HCT116 (cell line): ENCODE data around the gene FLCN. TPM values are rescaled to one million over a fixed set of nuclear protein-coding genes. Genes with fewer than 3 reads are reported as not detected.

Experiments used
- ATAC-seq: fragments of 200-7000 bp; cut with Tn5 transposase; 2 replicates; pipeline ENCODE4 v1.9.1; 2020; ENCODE audit warnings: mild to moderate bottlenecking, moderate library complexity
- BruUV-seq: library from RNA; stranded (reverse); fragments of 400-500 nt; replicated peaks from 2 replicates; lab custom pipeline; 2021; lab: Mats Ljungman, UMichigan
- CTCF ChIA-PET: fragments of 300-600 bp; sonication (Branson Sonifier 250); formaldehyde crosslinking; loops from one replicate; lab custom pipeline; 2021; ENCODE audit warnings: antibody characterized with exemption; lab: Charles Lee
- POLR2A ChIA-PET: fragments of 300-600, 350-600 bp; sonication (Branson Sonifier 250); formaldehyde crosslinking; loops from one replicate; lab custom pipeline; 2021; ENCODE audit warnings: antibody characterized with exemption; lab: Charles Lee
- RAD21 ChIA-PET, 2 experiments: fragments of 300-600 bp; sonication (Branson Sonifier 250); formaldehyde crosslinking; loops; one replicate each; lab custom pipeline; 2023; ENCODE audit warnings: low total read pairs in 2 of 2; ENCODE audit not compliant: uncharacterized antibody in 2 of 2, unreplicated experiment in 2 of 2, low non-redundant PET in 1 of 2; lab: Charles Lee
- DNase-seq: peaks from one replicate; pipeline ENCODE4 v3.0.0-alpha.2; 2010; ENCODE audit warnings: low read depth, low spot score
- H2AFZ ChIP-seq: fragments of 200-600 bp; shearing (Covaris generic), sonication (generic); 2 replicates; pipeline ENCODE4 v1.6.1; 2017; ENCODE audit warnings: low read depth, mixed run types, mixed read lengths, antibody characterized with exemption, low read length; ENCODE audit not compliant: poor library complexity, severe bottlenecking
- H3K27ac ChIP-seq: 2 replicates; pipeline ENCODE4 v1.5.1; 2012; ENCODE audit warnings: low read depth, low read length
- H3K27me3 ChIP-seq: fragments of 200-600 bp; sonication (generic); 2 replicates; pipeline ENCODE4 v1.6.1; 2016; ENCODE audit warnings: mixed run types, low read length, mixed read lengths; ENCODE audit not compliant: insufficient read depth
- H3K36me3 ChIP-seq, 2 experiments: fragments of 200-500 bp in 1 of 2; fragments of 200-600 bp in 1 of 2; sonication (Bioruptor generic) in 1 of 2; sonication (generic) in 1 of 2; 2 replicates each; pipeline versions ENCODE4 v1.5.1 to v1.6.1; 2014 to 2016; ENCODE audit warnings: low read length in 2 of 2, inconsistent platforms in 1 of 2, mixed read lengths in 1 of 2, mixed run types in 1 of 2; ENCODE audit not compliant: insufficient read depth in 2 of 2, control insufficient read depth in 1 of 2
- H3K4me1 ChIP-seq, 2 experiments: fragments of 200-600 bp in 1 of 2; sonication (generic) in 1 of 2; 2 replicates each; pipeline versions ENCODE4 v1.5.1 to v1.6.1; 2012 to 2017; ENCODE audit warnings: low read length in 2 of 2, inconsistent platforms in 1 of 2, mild to moderate bottlenecking in 1 of 2, mixed read lengths in 1 of 2, mixed run types in 1 of 2, moderate library complexity in 1 of 2; ENCODE audit not compliant: insufficient read depth in 2 of 2, control insufficient read depth in 1 of 2
- H3K4me2 ChIP-seq: fragments of 200-600 bp; sonication (generic); 2 replicates; pipeline ENCODE4 v1.6.1; 2017; ENCODE audit warnings: mixed run types, low read length, mixed read lengths
- H3K4me3 ChIP-seq, 2 experiments: fragments of 200-600 bp in 1 of 2; sonication (generic) in 1 of 2; replicated peaks in 1 of 2; 2 replicates each; pipeline ENCODE4 v1.5.1; 2011 to 2016; ENCODE audit warnings: low read length in 2 of 2, control low read depth in 1 of 2, low read depth in 1 of 2, mild to moderate bottlenecking in 1 of 2, mixed read lengths in 1 of 2, mixed run types in 1 of 2
- H3K79me2 ChIP-seq: fragments of 200-600 bp; sonication (generic); 2 replicates; pipeline ENCODE4 v1.6.1; 2017; ENCODE audit warnings: mild to moderate bottlenecking, mixed run types, low read length, moderate library complexity, mixed read lengths; ENCODE audit not compliant: insufficient read depth
- H3K9ac ChIP-seq: fragments of 200-600 bp; sonication (generic); 2 replicates; pipeline ENCODE4 v1.6.1; 2016; ENCODE audit warnings: low read length, mixed read lengths
- H3K9me2 ChIP-seq: fragments of 200-600 bp; sonication (generic), shearing (Covaris generic); 2 replicates; pipeline ENCODE4 v1.6.1; 2017; ENCODE audit warnings: mixed run types, mild to moderate bottlenecking, moderate library complexity; ENCODE audit not compliant: insufficient read depth
- H3K9me3 ChIP-seq, 2 experiments: fragments of 200-500 bp in 1 of 2; fragments of 200-600 bp in 1 of 2; sonication (Bioruptor generic) in 1 of 2; sonication (generic) in 1 of 2; 2 replicates each; pipeline ENCODE4 v1.6.1; 2014 to 2017; ENCODE audit warnings: low read length in 2 of 2, mixed read lengths in 2 of 2, inconsistent platforms in 1 of 2, low read depth in 1 of 2, mild to moderate bottlenecking in 1 of 2, mixed run types in 1 of 2, moderate library complexity in 1 of 2; ENCODE audit not compliant: control insufficient read depth in 1 of 2, insufficient read depth in 1 of 2
- H4K20me1 ChIP-seq: fragments of 200-600 bp; sonication (generic), shearing (Covaris generic); 2 replicates; pipeline ENCODE4 v1.6.1; 2017; ENCODE audit warnings: mixed run types, mild to moderate bottlenecking, moderate library complexity; ENCODE audit not compliant: insufficient read depth
- EZH2 ChIP-seq: fragments of 200-600 bp; sonication (generic); IDR thresholded peaks from 2 replicates; pipeline ENCODE4 v1.6.1; 2017; ENCODE audit warnings: antibody characterized with exemption, mixed run types
- EZH2phosphoT487 ChIP-seq: fragments of 200-600 bp; IDR thresholded peaks from 2 replicates; pipeline ENCODE4 v1.6.1; 2018; ENCODE audit warnings: antibody characterized with exemption, borderline replicate concordance
- FOSL1 ChIP-seq: IDR thresholded peaks from 2 replicates; pipeline ENCODE4 v1.6.1; 2012; ENCODE audit warnings: low read depth
- JUND ChIP-seq: IDR thresholded peaks from 2 replicates; pipeline ENCODE4 v1.6.1; 2012
- POLR2A ChIP-seq: IDR thresholded peaks from 2 replicates; pipeline ENCODE4 v1.7.0; 2011; ENCODE audit warnings: borderline replicate concordance; ENCODE audit not compliant: insufficient read depth, insufficient read length; ENCODE audit errors: extremely low read depth
- POLR2AphosphoS5 ChIP-seq: IDR thresholded peaks from 2 replicates; pipeline ENCODE4 v1.6.1; 2011; ENCODE audit warnings: mild to moderate bottlenecking, low read depth, low read length, moderate library complexity
- RAD21 ChIP-seq: IDR thresholded peaks from 2 replicates; pipeline ENCODE4 v1.6.1; 2012; ENCODE audit warnings: low read depth, mild to moderate bottlenecking
- SIN3A ChIP-seq: IDR thresholded peaks from 2 replicates; pipeline ENCODE4 v1.6.1; 2012; ENCODE audit warnings: low read depth
- SRF ChIP-seq: IDR thresholded peaks from 2 replicates; pipeline ENCODE4 v1.6.1; 2012; ENCODE audit warnings: low read depth
- TCF7L2 ChIP-seq: IDR thresholded peaks from 2 replicates; pipeline ENCODE4 v1.7.0; 2011; ENCODE audit warnings: borderline replicate concordance, inconsistent platforms; ENCODE audit not compliant: insufficient read depth, insufficient read length; ENCODE audit errors: extremely low read depth
- YY1 ChIP-seq: IDR thresholded peaks from 2 replicates; pipeline ENCODE4 v1.6.1; 2011; ENCODE audit warnings: low read length, low read depth, moderate library complexity, mild to moderate bottlenecking; ENCODE audit not compliant: insufficient replicate concordance; ENCODE audit errors: extremely low read depth
- ZNF274 ChIP-seq: fragments of 200-500 bp; sonication (Bioruptor generic); IDR thresholded peaks from 2 replicates; pipeline ENCODE4 v1.6.1; 2014; ENCODE audit warnings: mild to moderate bottlenecking, low read depth, low read length, inconsistent platforms
- intact Hi-C: fragments of 100-400 bp; cut with micrococcal nuclease; formaldehyde crosslinking; loops from 2 replicates; pipeline ENCODE4 v1.10.0; 2022
- total RNA-seq: library from RNA; stranded (reverse); gene quantifications from one replicate; pipeline ENCODE4 v1.2.1, GENCODE V29; 2021; ENCODE audit not compliant: unreplicated experiment
- TF ChIP-seq, protein P1 (sequence below): IDR thresholded peaks from 2 replicates; pipeline ENCODE4 v1.6.1; 2011; ENCODE audit warnings: mild to moderate bottlenecking, low read length, moderate library complexity; ENCODE audit not compliant: insufficient replicate concordance; ENCODE audit errors: extremely low read depth
- TF ChIP-seq, protein P2 (sequence below): IDR thresholded peaks from 2 replicates; pipeline ENCODE4 v1.6.1; 2012; ENCODE audit warnings: low read depth
- TF ChIP-seq, protein P3 (sequence below), 3 experiments: fragments of 200-600 bp in 1 of 3; sonication (generic) in 1 of 3; IDR thresholded peaks in 2 of 3; conservative IDR thresholded peaks in 1 of 3; 2 replicates each; pipeline ENCODE4 v1.5.1; 2012 to 2017; ENCODE audit warnings: low read depth in 2 of 3, low read length in 2 of 3, antibody characterized with exemption in 1 of 3, borderline replicate concordance in 1 of 3, control low read depth in 1 of 3, mild to moderate bottlenecking in 1 of 3, mixed read lengths in 1 of 3, mixed run types in 1 of 3, moderate library complexity in 1 of 3; ENCODE audit not compliant: insufficient read depth in 1 of 3
- TF ChIP-seq, protein P4 (sequence below): IDR thresholded peaks from 2 replicates; pipeline ENCODE4 v1.6.1; 2012

FLCN gene
- total RNA-seq, 1 experiment from 2014 or later = 23.7 TPM

DNA sequence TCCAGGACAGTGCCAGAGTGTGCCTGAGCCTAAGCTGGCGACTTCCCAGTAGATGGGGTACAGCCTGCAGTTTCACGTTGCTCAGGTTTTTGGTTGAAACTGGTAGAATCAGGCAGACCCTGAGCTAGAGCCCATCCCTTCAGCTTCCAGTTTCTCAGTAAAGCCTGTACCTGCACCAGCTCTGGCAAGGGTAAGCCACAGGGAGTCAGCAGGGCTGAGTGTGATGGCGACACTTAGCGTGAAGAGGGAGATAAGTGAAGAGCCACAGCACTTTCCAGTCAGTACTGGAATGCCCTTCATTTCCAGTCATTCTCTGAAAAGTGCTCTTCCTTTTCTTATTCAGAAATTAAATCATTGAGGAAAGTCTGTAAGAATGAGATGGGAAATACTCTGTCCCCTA is 53.2 kb downstream of the FLCN start:
- peaks cover 4 to 6% of the 10 kb centered on the region in 2 experiments; a peak in 2 of 4 replicates for H3K4me1 ChIP-seq
- H3K27ac ChIP-seq = no peak overlapping the region
- no peaks in the 10 kb centered on the region for H3K79me2 ChIP-seq
- no peak overlapping the region for H2AFZ ChIP-seq
- CTCF ChIA-PET = no interaction called here
- H3K4me2 ChIP-seq = no peak overlapping the region
- TF ChIP-seq, protein P1, sequence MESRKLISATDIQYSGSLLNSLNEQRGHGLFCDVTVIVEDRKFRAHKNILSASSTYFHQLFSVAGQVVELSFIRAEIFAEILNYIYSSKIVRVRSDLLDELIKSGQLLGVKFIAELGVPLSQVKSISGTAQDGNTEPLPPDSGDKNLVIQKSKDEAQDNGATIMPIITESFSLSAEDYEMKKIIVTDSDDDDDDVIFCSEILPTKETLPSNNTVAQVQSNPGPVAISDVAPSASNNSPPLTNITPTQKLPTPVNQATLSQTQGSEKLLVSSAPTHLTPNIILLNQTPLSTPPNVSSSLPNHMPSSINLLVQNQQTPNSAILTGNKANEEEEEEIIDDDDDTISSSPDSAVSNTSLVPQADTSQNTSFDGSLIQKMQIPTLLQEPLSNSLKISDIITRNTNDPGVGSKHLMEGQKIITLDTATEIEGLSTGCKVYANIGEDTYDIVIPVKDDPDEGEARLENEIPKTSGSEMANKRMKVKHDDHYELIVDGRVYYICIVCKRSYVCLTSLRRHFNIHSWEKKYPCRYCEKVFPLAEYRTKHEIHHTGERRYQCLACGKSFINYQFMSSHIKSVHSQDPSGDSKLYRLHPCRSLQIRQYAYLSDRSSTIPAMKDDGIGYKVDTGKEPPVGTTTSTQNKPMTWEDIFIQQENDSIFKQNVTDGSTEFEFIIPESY = no peak
- TF ChIP-seq EZH2 (no peak), YY1 (no peak), ZNF274 (no peak), EZH2phosphoT487 (no peak), TCF7L2 (no peak), POLR2AphosphoS5 (no peak), FOSL1 (no peak), POLR2A (no peak), SIN3A (no peak), JUND (no peak), SRF (no peak), RAD21 (no peak)
- TF ChIP-seq, protein P2, sequence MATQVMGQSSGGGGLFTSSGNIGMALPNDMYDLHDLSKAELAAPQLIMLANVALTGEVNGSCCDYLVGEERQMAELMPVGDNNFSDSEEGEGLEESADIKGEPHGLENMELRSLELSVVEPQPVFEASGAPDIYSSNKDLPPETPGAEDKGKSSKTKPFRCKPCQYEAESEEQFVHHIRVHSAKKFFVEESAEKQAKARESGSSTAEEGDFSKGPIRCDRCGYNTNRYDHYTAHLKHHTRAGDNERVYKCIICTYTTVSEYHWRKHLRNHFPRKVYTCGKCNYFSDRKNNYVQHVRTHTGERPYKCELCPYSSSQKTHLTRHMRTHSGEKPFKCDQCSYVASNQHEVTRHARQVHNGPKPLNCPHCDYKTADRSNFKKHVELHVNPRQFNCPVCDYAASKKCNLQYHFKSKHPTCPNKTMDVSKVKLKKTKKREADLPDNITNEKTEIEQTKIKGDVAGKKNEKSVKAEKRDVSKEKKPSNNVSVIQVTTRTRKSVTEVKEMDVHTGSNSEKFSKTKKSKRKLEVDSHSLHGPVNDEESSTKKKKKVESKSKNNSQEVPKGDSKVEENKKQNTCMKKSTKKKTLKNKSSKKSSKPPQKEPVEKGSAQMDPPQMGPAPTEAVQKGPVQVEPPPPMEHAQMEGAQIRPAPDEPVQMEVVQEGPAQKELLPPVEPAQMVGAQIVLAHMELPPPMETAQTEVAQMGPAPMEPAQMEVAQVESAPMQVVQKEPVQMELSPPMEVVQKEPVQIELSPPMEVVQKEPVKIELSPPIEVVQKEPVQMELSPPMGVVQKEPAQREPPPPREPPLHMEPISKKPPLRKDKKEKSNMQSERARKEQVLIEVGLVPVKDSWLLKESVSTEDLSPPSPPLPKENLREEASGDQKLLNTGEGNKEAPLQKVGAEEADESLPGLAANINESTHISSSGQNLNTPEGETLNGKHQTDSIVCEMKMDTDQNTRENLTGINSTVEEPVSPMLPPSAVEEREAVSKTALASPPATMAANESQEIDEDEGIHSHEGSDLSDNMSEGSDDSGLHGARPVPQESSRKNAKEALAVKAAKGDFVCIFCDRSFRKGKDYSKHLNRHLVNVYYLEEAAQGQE = no peak
- TF ChIP-seq, protein P3, sequence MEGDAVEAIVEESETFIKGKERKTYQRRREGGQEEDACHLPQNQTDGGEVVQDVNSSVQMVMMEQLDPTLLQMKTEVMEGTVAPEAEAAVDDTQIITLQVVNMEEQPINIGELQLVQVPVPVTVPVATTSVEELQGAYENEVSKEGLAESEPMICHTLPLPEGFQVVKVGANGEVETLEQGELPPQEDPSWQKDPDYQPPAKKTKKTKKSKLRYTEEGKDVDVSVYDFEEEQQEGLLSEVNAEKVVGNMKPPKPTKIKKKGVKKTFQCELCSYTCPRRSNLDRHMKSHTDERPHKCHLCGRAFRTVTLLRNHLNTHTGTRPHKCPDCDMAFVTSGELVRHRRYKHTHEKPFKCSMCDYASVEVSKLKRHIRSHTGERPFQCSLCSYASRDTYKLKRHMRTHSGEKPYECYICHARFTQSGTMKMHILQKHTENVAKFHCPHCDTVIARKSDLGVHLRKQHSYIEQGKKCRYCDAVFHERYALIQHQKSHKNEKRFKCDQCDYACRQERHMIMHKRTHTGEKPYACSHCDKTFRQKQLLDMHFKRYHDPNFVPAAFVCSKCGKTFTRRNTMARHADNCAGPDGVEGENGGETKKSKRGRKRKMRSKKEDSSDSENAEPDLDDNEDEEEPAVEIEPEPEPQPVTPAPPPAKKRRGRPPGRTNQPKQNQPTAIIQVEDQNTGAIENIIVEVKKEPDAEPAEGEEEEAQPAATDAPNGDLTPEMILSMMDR (IDR thresholded peaks at IDR 0.05 in 2 of 3, conservative IDR thresholded peaks at IDR 0.05 in 1 of 3; ENCODE audit: borderline replicate concordance in 1 of 3, insufficient read depth in 1 of 3, low read depth in 2 of 3, low read length in 2 of 3) = no peak
- TF ChIP-seq, protein P4, sequence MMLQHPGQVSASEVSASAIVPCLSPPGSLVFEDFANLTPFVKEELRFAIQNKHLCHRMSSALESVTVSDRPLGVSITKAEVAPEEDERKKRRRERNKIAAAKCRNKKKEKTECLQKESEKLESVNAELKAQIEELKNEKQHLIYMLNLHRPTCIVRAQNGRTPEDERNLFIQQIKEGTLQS = no peak
- H3K9ac ChIP-seq = no peak overlapping the region
- no peaks in the 10 kb centered on the region for H4K20me1 ChIP-seq
- peaks cover 15 to 43% of the 10 kb centered on the region in 2 experiments for H3K36me3 ChIP-seq
- H3K9me3 ChIP-seq = no peaks in the 10 kb centered on the region
- intact Hi-C loops = no loop called here
- ATAC-seq (no peak), DNase-seq (no peak)
- H3K9me2 ChIP-seq = no peaks in the 10 kb centered on the region
- RAD21 ChIA-PET = no interaction called here
- BruUV-seq = no TSS peak
- H3K27me3 ChIP-seq = no peaks in the 10 kb centered on the region
- POLR2A ChIA-PET = no interaction called here
- H3K4me3 ChIP-seq = no peak overlapping the region
